ENCODE results near the gene TTC7B. TPM values are rescaled to one million over a fixed set of nuclear protein-coding genes. Genes with fewer than 3 reads are reported as not detected.

TTC7B gene
- polyA plus RNA-seq, 1 donor (not counting 4 experiments of a cell fraction or from before 2014, with no cell fraction given): 21.4 TPM

GRCh38 chr14:90651271-90651804 lies 164.9 kb downstream of the TTC7B start:
- Histone ChIP-seq H3K9ac (ENCODE audit: control insufficient read depth, extremely low read depth, insufficient read depth, low read length) (no peak overlapping the region), H3K36me3 (ENCODE audit: control insufficient read depth in 2 of 2, extremely low read depth in 1 of 2, insufficient read depth in 2 of 2, low read length in 2 of 2) (peaks cover 0 to 1% of the 10 kb centered on the region in 2 experiments), H3K9me1 (ENCODE audit: control insufficient read depth, extremely low read depth, insufficient read depth, low read length) (no peaks in the 10 kb centered on the region), H3K4me3 (ENCODE audit: control insufficient read depth in 2 of 3, extremely low read depth in 1 of 3, insufficient read depth in 2 of 3, low read depth in 1 of 3, low read length in 3 of 3) (no peak overlapping the region), H3K79me2 (ENCODE audit: control insufficient read depth, insufficient read depth, low read length) (no peaks in the 10 kb centered on the region), H3K9me3 (ENCODE audit: control insufficient read depth, low read depth, low read length) (no peaks in the 10 kb centered on the region), H3K4me2 (ENCODE audit: control insufficient read depth, extremely low read depth, insufficient read depth, low read depth, low read length) (no peak overlapping the region), H4K20me1 (ENCODE audit: control insufficient read depth, extremely low read depth, insufficient read depth, low read length) (no peaks in the 10 kb centered on the region), H3K27ac (ENCODE audit: control insufficient read depth, insufficient read depth, low read length) (no peak overlapping the region), H3K27me3 (ENCODE audit: control insufficient read depth, extremely low read depth, insufficient read depth, low read length) (no peaks in the 10 kb centered on the region), H2AFZ (ENCODE audit: control insufficient read depth, low read length) (no peak overlapping the region), H3K4me1 (ENCODE audit: control insufficient read depth, extremely low read depth, insufficient read depth, low read length) (no peaks in the 10 kb centered on the region)
- DNase-seq (ENCODE audit: low read depth, low spot score) (no peak), FAIRE-seq (no peak)
- TF ChIP-seq EZH2 (IDR thresholded peaks at IDR 0.05; ENCODE audit: low read length): no peak
- TF ChIP-seq, protein P1, sequence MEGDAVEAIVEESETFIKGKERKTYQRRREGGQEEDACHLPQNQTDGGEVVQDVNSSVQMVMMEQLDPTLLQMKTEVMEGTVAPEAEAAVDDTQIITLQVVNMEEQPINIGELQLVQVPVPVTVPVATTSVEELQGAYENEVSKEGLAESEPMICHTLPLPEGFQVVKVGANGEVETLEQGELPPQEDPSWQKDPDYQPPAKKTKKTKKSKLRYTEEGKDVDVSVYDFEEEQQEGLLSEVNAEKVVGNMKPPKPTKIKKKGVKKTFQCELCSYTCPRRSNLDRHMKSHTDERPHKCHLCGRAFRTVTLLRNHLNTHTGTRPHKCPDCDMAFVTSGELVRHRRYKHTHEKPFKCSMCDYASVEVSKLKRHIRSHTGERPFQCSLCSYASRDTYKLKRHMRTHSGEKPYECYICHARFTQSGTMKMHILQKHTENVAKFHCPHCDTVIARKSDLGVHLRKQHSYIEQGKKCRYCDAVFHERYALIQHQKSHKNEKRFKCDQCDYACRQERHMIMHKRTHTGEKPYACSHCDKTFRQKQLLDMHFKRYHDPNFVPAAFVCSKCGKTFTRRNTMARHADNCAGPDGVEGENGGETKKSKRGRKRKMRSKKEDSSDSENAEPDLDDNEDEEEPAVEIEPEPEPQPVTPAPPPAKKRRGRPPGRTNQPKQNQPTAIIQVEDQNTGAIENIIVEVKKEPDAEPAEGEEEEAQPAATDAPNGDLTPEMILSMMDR (optimal IDR thresholded peaks at IDR 0.05 in 1 of 3, IDR thresholded peaks at IDR 0.05 in 1 of 3, conservative IDR thresholded peaks at IDR 0.05 in 1 of 3; ENCODE audit: extremely low read depth in 1 of 3, insufficient read depth in 2 of 3, low read length in 3 of 3): no peak
- dilution Hi-C loops (cut with MboI; ENCODE audit: extremely low pct_ligation_motif_present, low sequenced_read_pairs): no loop called here

DNA sequence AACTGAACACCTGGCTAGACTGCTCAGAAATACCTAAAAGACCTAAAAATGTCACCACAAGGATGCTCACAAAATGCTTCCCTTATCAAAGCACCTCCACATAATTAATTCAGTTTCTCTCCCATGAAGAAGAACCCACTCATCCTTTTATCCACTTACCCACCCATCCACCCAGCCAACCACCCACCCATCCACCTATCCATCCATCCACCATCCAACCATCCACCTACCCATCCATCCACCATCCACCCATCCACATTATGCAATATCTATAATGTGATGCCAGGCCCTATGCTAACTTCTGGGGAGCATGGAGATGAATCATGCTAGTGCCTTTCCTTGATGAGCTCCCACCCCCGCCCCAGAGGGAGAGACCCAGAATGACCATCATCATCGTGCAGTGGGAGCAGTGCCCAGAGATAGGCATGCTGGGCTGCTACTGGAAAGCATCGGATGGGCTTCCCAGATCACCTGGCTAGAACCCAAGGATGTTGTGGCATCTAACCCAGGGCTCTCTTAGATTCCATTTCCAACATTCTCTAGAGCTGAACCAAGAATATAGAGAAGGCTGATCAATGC lies 166.6 kb downstream of the TTC7B start:
- Histone ChIP-seq H3K79me2 (ENCODE audit: control insufficient read depth, insufficient read depth, low read length) (no peaks in the 10 kb centered on the region), H3K36me3 (ENCODE audit: control insufficient read depth in 2 of 2, extremely low read depth in 1 of 2, insufficient read depth in 2 of 2, low read length in 2 of 2) (peaks cover 0 to 4% of the 10 kb centered on the region in 2 experiments), H3K4me2 (ENCODE audit: control insufficient read depth, extremely low read depth, insufficient read depth, low read depth, low read length) (no peak overlapping the region), H4K20me1 (ENCODE audit: control insufficient read depth, extremely low read depth, insufficient read depth, low read length) (no peaks in the 10 kb centered on the region), H3K4me1 (ENCODE audit: control insufficient read depth, extremely low read depth, insufficient read depth, low read length) (peaks cover 9% of the 10 kb centered on the region), H3K27me3 (ENCODE audit: control insufficient read depth, extremely low read depth, insufficient read depth, low read length) (no peaks in the 10 kb centered on the region), H3K9me1 (ENCODE audit: control insufficient read depth, extremely low read depth, insufficient read depth, low read length) (no peaks in the 10 kb centered on the region), H3K9me3 (ENCODE audit: control insufficient read depth, low read depth, low read length) (no peaks in the 10 kb centered on the region), H2AFZ (ENCODE audit: control insufficient read depth, low read length) (no peak overlapping the region), H3K9ac (ENCODE audit: control insufficient read depth, extremely low read depth, insufficient read depth, low read length) (no peak overlapping the region), H3K4me3 (ENCODE audit: control insufficient read depth in 2 of 3, extremely low read depth in 1 of 3, insufficient read depth in 2 of 3, low read depth in 1 of 3, low read length in 3 of 3) (no peak overlapping the region), H3K27ac (ENCODE audit: control insufficient read depth, insufficient read depth, low read length) (no peak overlapping the region)
- FAIRE-seq: no peak
- TF ChIP-seq EZH2 (IDR thresholded peaks at IDR 0.05; ENCODE audit: low read length): no peak
- TF ChIP-seq, protein P1 (optimal IDR thresholded peaks at IDR 0.05 in 1 of 3, IDR thresholded peaks at IDR 0.05 in 1 of 3, conservative IDR thresholded peaks at IDR 0.05 in 1 of 3; ENCODE audit: extremely low read depth in 1 of 3, insufficient read depth in 2 of 3, low read length in 3 of 3): no peak
- dilution Hi-C loops (cut with MboI; ENCODE audit: extremely low pct_ligation_motif_present, low sequenced_read_pairs): no loop called here
- no peak for DNase-seq (ENCODE audit: low read depth, low spot score)

Data from keratinocyte (primary cell).